Astrocyte (in vitro differentiated cells and primary cell): Measurements from ENCODE around the gene DNAJC8. TPM values are rescaled to one million over a fixed set of nuclear protein-coding genes. Genes with fewer than 3 reads are reported as not detected.

Experiments
- DNase-seq: peaks from one replicate; pipeline ENCODE4 v3.0.0-alpha.2; 2010; ENCODE audit warnings: low read depth
- FAIRE-seq: peaks from 2 replicates; lab custom pipeline; 2011; peaks lifted over from hg19 to GRCh38; lab: Jason Lieb, UNC
- H2AFZ ChIP-seq: 2 replicates; pipeline ENCODE4 v1.6.0; 2012; ENCODE audit warnings: low read depth, low read length, inconsistent platforms
- H3K27ac ChIP-seq: 2 replicates; pipeline ENCODE4 v1.5.1; 2011; ENCODE audit warnings: low read depth, low read length, inconsistent platforms
- H3K27me3 ChIP-seq: 2 replicates; pipeline ENCODE4 v1.6.0; 2011; ENCODE audit warnings: low read length, inconsistent platforms; ENCODE audit not compliant: insufficient read depth
- H3K36me3 ChIP-seq: 2 replicates; pipeline ENCODE4 v1.5.1; 2011; ENCODE audit warnings: low read length, inconsistent platforms; ENCODE audit not compliant: insufficient read depth
- H3K4me1 ChIP-seq: 2 replicates; pipeline ENCODE4 v1.5.1; 2011; ENCODE audit warnings: low read length, inconsistent platforms; ENCODE audit not compliant: insufficient read depth
- H3K4me2 ChIP-seq: 2 replicates; pipeline ENCODE4 v1.6.0; 2012; ENCODE audit warnings: low read length, inconsistent platforms
- H3K4me3 ChIP-seq: 2 replicates; pipeline ENCODE4 v1.5.1; 2011; ENCODE audit warnings: low read depth, mild to moderate bottlenecking, low read length, inconsistent platforms; ENCODE audit not compliant: insufficient read depth
- H3K79me2 ChIP-seq: 2 replicates; pipeline ENCODE4 v1.6.0; 2012; ENCODE audit warnings: mild to moderate bottlenecking, low read length, inconsistent platforms; ENCODE audit not compliant: insufficient read depth
- H3K9ac ChIP-seq: 2 replicates; pipeline ENCODE4 v1.6.0; 2012; ENCODE audit warnings: mild to moderate bottlenecking, low read length, inconsistent platforms
- H3K9me3 ChIP-seq: 2 replicates; pipeline ENCODE4 v1.5.1; 2012; ENCODE audit warnings: low read depth, mild to moderate bottlenecking, low read length, inconsistent platforms; ENCODE audit not compliant: insufficient read depth
- H4K20me1 ChIP-seq: 2 replicates; pipeline ENCODE4 v1.6.0; 2012; ENCODE audit warnings: low read length, inconsistent platforms; ENCODE audit not compliant: insufficient read depth
- H3K27ac Mint-ChIP-seq: one replicate; pipeline ENCODE4 v1.8.0; 2021; ENCODE audit warnings: mild to moderate bottlenecking, mixed read lengths; ENCODE audit not compliant: unreplicated experiment
- H3K27me3 Mint-ChIP-seq: one replicate; pipeline ENCODE4 v1.8.0; 2021; ENCODE audit warnings: low read depth, mixed read lengths; ENCODE audit not compliant: unreplicated experiment
- H3K36me3 Mint-ChIP-seq: one replicate; pipeline ENCODE4 v1.8.0; 2021; ENCODE audit warnings: low read depth, mixed read lengths; ENCODE audit not compliant: unreplicated experiment
- H3K4me1 Mint-ChIP-seq: one replicate; pipeline ENCODE4 v1.8.0; 2021; ENCODE audit warnings: low read depth, mixed read lengths; ENCODE audit not compliant: unreplicated experiment
- H3K4me3 Mint-ChIP-seq: one replicate; pipeline ENCODE4 v1.8.0; 2021; ENCODE audit warnings: mild to moderate bottlenecking, moderate library complexity, mixed read lengths; ENCODE audit not compliant: unreplicated experiment
- H3K9me3 Mint-ChIP-seq: one replicate; pipeline ENCODE4 v1.8.0; 2021; ENCODE audit warnings: mild to moderate bottlenecking, mixed read lengths; ENCODE audit not compliant: unreplicated experiment
- EZH2 ChIP-seq: IDR thresholded peaks from 2 replicates; pipeline ENCODE4 v1.6.1; 2012; ENCODE audit warnings: mild to moderate bottlenecking, low read length, inconsistent platforms; ENCODE audit not compliant: insufficient read depth
- total RNA-seq: library from RNA; stranded (reverse); gene quantifications from 2 replicates; pipeline ENCODE4 v1.2.1, GENCODE V29; 2021
- TF ChIP-seq, protein P1 (sequence below): IDR thresholded peaks from 2 replicates; pipeline ENCODE4 v1.5.1; 2011; ENCODE audit warnings: low read depth, mild to moderate bottlenecking, inconsistent platforms, low read length, moderate library complexity; ENCODE audit not compliant: insufficient read depth

Gene DNAJC8
- total RNA-seq, 1 donor from 2014 or later, result 91.3 TPM

DNA sequence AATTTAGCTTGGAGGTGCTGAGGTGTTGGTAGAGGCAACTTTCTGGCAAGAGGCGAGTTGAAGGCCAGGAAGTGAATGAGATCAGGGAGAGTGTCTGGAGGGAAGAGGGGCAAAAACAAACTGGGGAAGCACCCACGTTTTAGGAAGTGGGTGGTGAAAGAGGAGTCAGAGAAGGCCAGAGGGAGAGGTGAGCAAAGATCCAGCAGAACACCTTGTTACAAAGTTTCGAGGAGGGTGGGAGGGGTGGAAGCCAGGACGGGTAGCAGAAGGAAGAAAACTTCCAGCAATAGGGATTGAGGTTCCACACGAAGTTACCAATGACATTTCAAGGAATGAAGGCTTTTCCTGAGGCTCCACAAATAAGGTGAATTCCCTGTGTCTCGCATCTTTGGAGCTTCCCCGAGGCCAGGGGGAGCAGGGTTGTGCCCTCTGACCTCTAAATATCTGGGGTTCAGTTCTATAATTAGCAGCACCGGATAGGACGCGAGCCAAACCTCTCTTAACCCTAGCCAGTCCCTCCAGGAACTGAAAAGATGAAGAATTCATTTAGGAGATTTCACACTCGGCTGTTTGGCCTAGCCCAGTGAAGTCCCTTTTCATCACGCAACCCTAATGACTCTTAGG lies 25.9 kb upstream of the DNAJC8 start:
- peak overlapping the region; percentile 97 for H3K4me3 Mint-ChIP-seq
- peak overlapping the region; percentile 59 for H3K9ac ChIP-seq
- H3K27me3 Mint-ChIP-seq, result no peaks in the 10 kb centered on the region

DNA sequence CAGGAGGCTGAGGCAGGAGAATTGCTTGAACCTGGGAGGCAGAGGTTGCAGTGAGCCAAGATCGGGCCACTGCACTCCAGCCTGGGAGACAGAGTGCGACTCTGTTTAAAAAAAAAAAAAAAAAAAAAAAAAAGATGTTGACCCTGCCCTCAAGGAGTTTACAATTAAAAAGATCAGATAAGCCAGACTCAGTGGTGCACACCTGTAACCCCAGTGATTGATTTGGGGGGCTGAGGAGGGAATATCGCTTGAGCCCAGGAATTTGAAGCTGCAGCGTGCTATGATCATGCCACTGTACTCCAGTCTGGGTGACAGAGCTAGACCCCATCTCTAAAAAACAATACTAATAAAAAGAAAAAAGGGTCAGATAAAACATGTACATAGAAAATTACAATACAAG lies 24.9 kb upstream of the DNAJC8 start:
- Histone ChIP-seq H3K4me2 (no peak overlapping the region), H3K36me3 (no peaks in the 10 kb centered on the region), H4K20me1 (peaks cover 23% of the 10 kb centered on the region), H3K9me3 (no peaks in the 10 kb centered on the region), H3K4me1 (peaks cover 16% of the 10 kb centered on the region), H3K4me3 (no peak overlapping the region), H3K27ac (no peak overlapping the region), H2AFZ (no peak overlapping the region), H3K79me2 (peaks cover 32% of the 10 kb centered on the region), H3K9ac (no peak overlapping the region), H3K27me3 (no peaks in the 10 kb centered on the region)
- peaks cover 6% of the 10 kb centered on the region for H3K36me3 Mint-ChIP-seq
- no peak for FAIRE-seq
- H3K27me3 Mint-ChIP-seq, result no peaks in the 10 kb centered on the region
- H3K27ac Mint-ChIP-seq, result peak overlapping the region; percentile 97
- H3K4me3 Mint-ChIP-seq, result no peak overlapping the region
- no peak for TF ChIP-seq EZH2
- TF ChIP-seq, protein P1, sequence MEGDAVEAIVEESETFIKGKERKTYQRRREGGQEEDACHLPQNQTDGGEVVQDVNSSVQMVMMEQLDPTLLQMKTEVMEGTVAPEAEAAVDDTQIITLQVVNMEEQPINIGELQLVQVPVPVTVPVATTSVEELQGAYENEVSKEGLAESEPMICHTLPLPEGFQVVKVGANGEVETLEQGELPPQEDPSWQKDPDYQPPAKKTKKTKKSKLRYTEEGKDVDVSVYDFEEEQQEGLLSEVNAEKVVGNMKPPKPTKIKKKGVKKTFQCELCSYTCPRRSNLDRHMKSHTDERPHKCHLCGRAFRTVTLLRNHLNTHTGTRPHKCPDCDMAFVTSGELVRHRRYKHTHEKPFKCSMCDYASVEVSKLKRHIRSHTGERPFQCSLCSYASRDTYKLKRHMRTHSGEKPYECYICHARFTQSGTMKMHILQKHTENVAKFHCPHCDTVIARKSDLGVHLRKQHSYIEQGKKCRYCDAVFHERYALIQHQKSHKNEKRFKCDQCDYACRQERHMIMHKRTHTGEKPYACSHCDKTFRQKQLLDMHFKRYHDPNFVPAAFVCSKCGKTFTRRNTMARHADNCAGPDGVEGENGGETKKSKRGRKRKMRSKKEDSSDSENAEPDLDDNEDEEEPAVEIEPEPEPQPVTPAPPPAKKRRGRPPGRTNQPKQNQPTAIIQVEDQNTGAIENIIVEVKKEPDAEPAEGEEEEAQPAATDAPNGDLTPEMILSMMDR, result no peak
- H3K9me3 Mint-ChIP-seq, result no peaks in the 10 kb centered on the region
- DNase-seq, result no peak
- peaks cover 15% of the 10 kb centered on the region for H3K4me1 Mint-ChIP-seq

More for the DNA sequence above, 25.9 kb upstream of the DNAJC8 start:
- Histone ChIP-seq H4K20me1 (peaks cover 33% of the 10 kb centered on the region), H2AFZ (peak overlapping the region; percentile 59), H3K4me3 (no peak overlapping the region), H3K27ac (peak overlapping the region; percentile 64), H3K9me3 (no peaks in the 10 kb centered on the region), H3K36me3 (no peaks in the 10 kb centered on the region), H3K4me2 (peak overlapping the region; percentile 97), H3K79me2 (peaks cover 42% of the 10 kb centered on the region), H3K4me1 (peaks cover 16% of the 10 kb centered on the region), H3K27me3 (no peaks in the 10 kb centered on the region)
- Mint-ChIP-seq H3K9me3 (no peaks in the 10 kb centered on the region), H3K4me1 (peaks cover 23% of the 10 kb centered on the region), H3K27ac (peak overlapping the region; percentile 97), H3K36me3 (peaks cover 9% of the 10 kb centered on the region)
- TF ChIP-seq, protein P1, result no peak
- no peak for TF ChIP-seq EZH2
- FAIRE-seq (no peak), DNase-seq (no peak)

DNA sequence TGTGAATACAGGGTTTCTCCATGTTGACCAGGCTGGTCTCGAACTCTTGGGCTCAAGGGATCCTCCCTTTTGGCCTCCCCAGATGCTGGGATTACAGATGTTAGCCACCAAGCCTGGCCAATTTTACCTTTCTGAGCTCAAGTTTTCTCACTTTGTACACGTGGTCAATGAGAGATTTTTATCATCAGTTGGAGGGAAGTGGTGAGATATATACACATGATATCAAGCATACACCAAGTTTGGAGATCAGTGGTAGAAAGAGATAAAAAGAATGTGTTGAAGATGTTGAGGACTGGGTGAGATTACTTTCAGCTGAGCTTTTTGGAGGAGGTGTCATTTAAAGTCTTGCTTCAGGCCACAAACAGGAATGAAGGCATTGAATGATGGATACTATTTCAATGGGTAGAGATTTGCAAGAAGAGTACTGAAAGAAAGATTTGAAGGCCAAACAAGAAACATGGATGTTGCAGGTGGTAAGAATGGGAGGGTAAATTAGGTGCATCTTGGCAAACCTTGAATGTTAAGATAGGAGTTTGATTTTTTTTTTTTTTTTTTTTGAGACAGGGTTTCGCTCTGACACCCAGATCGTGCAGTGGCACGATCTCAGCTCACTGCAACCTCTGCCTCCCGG lies 23.5 kb upstream of the DNAJC8 start:
- no peak for FAIRE-seq
- H3K27me3 Mint-ChIP-seq, result no peaks in the 10 kb centered on the region

More for the DNA sequence above, 23.5 kb upstream of the DNAJC8 start:
- Histone ChIP-seq H4K20me1 (peaks cover 9% of the 10 kb centered on the region), H3K4me1 (peaks cover 15% of the 10 kb centered on the region), H2AFZ (no peak overlapping the region), H3K79me2 (peaks cover 18% of the 10 kb centered on the region), H3K4me3 (no peak overlapping the region), H3K36me3 (no peaks in the 10 kb centered on the region), H3K27ac (no peak overlapping the region), H3K27me3 (no peaks in the 10 kb centered on the region), H3K9me3 (no peaks in the 10 kb centered on the region), H3K9ac (no peak overlapping the region), H3K4me2 (no peak overlapping the region)
- DNase-seq, result no peak
- TF ChIP-seq, protein P1, result no peak
- no peak for TF ChIP-seq EZH2
- H3K9me3 Mint-ChIP-seq, result no peaks in the 10 kb centered on the region
- H3K27ac Mint-ChIP-seq, result no peak overlapping the region
- H3K4me3 Mint-ChIP-seq, result no peak overlapping the region
- peaks cover 9% of the 10 kb centered on the region for H3K4me1 Mint-ChIP-seq
- H3K36me3 Mint-ChIP-seq, result peaks cover under 1% of the 10 kb centered on the region
